Endothelial cell of umbilical vein (primary cell): Measurements from ENCODE around the gene STK38.

Experiments
- EZH2 ChIP-seq: IDR thresholded peaks from 2 replicates; pipeline ENCODE4 v1.6.1; 2012; ENCODE audit warnings: borderline replicate concordance, low read depth, mild to moderate bottlenecking, moderate library complexity, low read length, inconsistent platforms; ENCODE audit not compliant: severe bottlenecking
- POLR2A ChIP-seq: IDR thresholded peaks from 2 replicates; pipeline ENCODE4 v1.6.1; 2012; ENCODE audit warnings: low read depth, mild to moderate bottlenecking, control low read depth, low read length
- TF ChIP-seq, protein P1 (sequence below), 2 donors: IDR thresholded peaks; 1 replicate in 1 of 2; 2 replicates in 1 of 2; pipeline ENCODE4 v1.5.1; 2011; ENCODE audit warnings: low read length in 2 of 2, mild to moderate bottlenecking in 2 of 2, moderate library complexity in 2 of 2, control low read depth in 1 of 2, inconsistent platforms in 1 of 2, low read depth in 1 of 2; ENCODE audit not compliant: insufficient read depth in 1 of 2; ENCODE audit errors: extremely low read depth in 1 of 2

DNA sequence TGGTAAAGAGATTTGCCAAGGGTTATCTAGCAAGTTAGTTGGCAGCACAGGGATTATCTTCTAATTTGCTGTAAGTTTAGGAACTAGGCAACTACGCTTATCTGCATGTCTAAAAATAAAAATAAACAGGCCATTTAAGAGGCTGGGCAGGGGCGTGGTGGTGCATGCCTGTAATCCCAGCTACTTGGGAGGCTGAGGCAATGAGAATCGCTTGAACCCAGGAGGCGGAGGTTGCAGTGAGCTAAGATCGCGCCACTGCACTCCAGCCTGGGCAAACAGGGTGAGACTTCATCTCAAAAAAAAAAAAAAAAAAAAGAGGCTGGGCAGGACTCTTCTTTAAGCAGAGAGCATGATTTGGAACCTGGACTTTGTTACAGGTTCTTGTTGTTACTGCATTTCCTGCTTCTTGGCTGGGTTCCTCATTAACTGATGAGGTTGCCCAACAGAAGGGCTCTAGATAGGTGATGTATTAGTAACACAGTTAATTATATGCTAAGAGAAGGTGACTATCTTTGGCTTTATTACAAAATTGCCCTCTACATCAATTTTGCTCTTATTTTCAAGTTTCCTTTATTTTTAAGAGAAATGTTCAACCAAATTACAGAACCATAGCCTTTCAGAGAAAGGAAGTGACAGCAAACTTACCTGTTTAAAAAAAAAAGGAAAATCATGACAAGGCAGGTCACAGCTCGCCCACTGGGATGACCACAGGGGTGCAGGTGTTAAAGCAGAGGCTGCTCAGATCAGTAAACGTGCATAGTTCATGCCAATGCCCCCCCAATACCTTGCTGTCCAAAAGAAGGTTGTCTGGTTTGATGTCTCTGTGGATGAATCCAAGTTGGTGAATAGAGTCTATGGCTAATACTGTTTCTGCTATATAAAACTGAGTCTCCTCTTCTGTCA is 32.5 kb downstream of the STK38 start:
- TF ChIP-seq EZH2 (no peak), POLR2A (no peak)
- TF ChIP-seq, protein P1, sequence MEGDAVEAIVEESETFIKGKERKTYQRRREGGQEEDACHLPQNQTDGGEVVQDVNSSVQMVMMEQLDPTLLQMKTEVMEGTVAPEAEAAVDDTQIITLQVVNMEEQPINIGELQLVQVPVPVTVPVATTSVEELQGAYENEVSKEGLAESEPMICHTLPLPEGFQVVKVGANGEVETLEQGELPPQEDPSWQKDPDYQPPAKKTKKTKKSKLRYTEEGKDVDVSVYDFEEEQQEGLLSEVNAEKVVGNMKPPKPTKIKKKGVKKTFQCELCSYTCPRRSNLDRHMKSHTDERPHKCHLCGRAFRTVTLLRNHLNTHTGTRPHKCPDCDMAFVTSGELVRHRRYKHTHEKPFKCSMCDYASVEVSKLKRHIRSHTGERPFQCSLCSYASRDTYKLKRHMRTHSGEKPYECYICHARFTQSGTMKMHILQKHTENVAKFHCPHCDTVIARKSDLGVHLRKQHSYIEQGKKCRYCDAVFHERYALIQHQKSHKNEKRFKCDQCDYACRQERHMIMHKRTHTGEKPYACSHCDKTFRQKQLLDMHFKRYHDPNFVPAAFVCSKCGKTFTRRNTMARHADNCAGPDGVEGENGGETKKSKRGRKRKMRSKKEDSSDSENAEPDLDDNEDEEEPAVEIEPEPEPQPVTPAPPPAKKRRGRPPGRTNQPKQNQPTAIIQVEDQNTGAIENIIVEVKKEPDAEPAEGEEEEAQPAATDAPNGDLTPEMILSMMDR (IDR thresholded peaks at IDR 0.05; ENCODE audit: extremely low read depth in 1 of 2, insufficient read depth in 1 of 2, low read depth in 1 of 2, low read length in 2 of 2) = no peak
